PC-9 (cell line): ENCODE data around the gene SAMD5. TPM values are rescaled to one million over a fixed set of nuclear protein-coding genes. Genes with fewer than 3 reads are reported as not detected.

Experiments
- BruUV-seq: library from RNA; stranded (reverse); fragments of 400-500 nt; replicated peaks from 2 replicates; lab custom pipeline; 2021; lab: Mats Ljungman, UMichigan
- CTCF ChIA-PET: fragments of 300-600 bp; sonication (Branson Sonifier 250); formaldehyde crosslinking; loops from one replicate; lab custom pipeline; 2022; ENCODE audit warnings: antibody characterized with exemption; lab: Charles Lee
- POLR2A ChIA-PET: fragments of 300-600 bp; sonication (Branson Sonifier 250); formaldehyde crosslinking; loops from one replicate; lab custom pipeline; 2022; ENCODE audit warnings: antibody characterized with exemption; ENCODE audit not compliant: unreplicated experiment; lab: Charles Lee
- DNase-seq, 2 experiments: peaks; one replicate each; pipeline versions ENCODE4 v3.0.0 to v3.0.0-alpha.2; 2015 to 2022; ENCODE audit warnings: mixed read lengths in 1 of 2
- H2AFZ ChIP-seq: fragments of 200-600 bp; sonication (generic); 2 replicates; pipeline ENCODE4 v1.8.1; 2017; ENCODE audit warnings: antibody characterized with exemption
- H3F3A ChIP-seq: fragments of 200-600 bp; sonication (generic); 2 replicates; pipeline ENCODE4 v1.8.1; 2017; ENCODE audit warnings: antibody characterized with exemption, mild to moderate bottlenecking, low read depth; ENCODE audit not compliant: insufficient read depth
- H3K27ac ChIP-seq: fragments of 200-600 bp; sonication (generic); 2 replicates; pipeline ENCODE4 v1.6.1; 2016; ENCODE audit warnings: mixed run types
- H3K27me3 ChIP-seq: fragments of 200-600 bp; sonication (generic); 2 replicates; pipeline ENCODE4 v1.6.1; 2016; ENCODE audit warnings: low read depth, mixed run types; ENCODE audit not compliant: insufficient read depth
- H3K36me3 ChIP-seq: fragments of 200-600 bp; sonication (generic); 2 replicates; pipeline ENCODE4 v1.6.1; 2016; ENCODE audit warnings: low read depth, mixed run types
- H3K4me1 ChIP-seq: fragments of 200-600 bp; sonication (generic); replicated peaks from 2 replicates; pipeline ENCODE4 v1.6.1; 2016; ENCODE audit warnings: mixed run types; ENCODE audit not compliant: insufficient read depth
- H3K4me2 ChIP-seq: fragments of 200-600 bp; sonication (generic); 2 replicates; pipeline ENCODE4 v1.6.1; 2017; ENCODE audit warnings: mixed run types
- H3K4me3 ChIP-seq: fragments of 200-600 bp; sonication (generic); 2 replicates; pipeline ENCODE4 v1.6.1; 2016; ENCODE audit warnings: mixed run types
- H3K79me2 ChIP-seq: fragments of 200-600 bp; sonication (generic); 2 replicates; pipeline ENCODE4 v1.6.1; 2017; ENCODE audit warnings: low read depth, mixed run types
- H3K9me2 ChIP-seq: fragments of 200-600 bp; sonication (generic); 2 replicates; pipeline ENCODE4 v1.8.1; 2017; ENCODE audit warnings: mild to moderate bottlenecking; ENCODE audit not compliant: insufficient read depth
- H3K9me3 ChIP-seq: fragments of 200-600 bp; sonication (generic); 2 replicates; pipeline ENCODE4 v1.8.1; 2016; ENCODE audit warnings: low read depth; ENCODE audit not compliant: insufficient read depth
- H4K20me1 ChIP-seq: fragments of 200-600 bp; sonication (generic); 2 replicates; pipeline ENCODE4 v1.8.1; 2017; ENCODE audit not compliant: insufficient read depth
- CTCF ChIP-seq: fragments of 200-600 bp; sonication (generic); conservative IDR thresholded peaks from 2 replicates; pipeline ENCODE4 v1.6.1; 2017; ENCODE audit warnings: mixed run types, antibody characterized with exemption, mild to moderate bottlenecking, moderate library complexity
- EZH2 ChIP-seq: fragments of 200-600 bp; sonication (generic); IDR thresholded peaks from 2 replicates; pipeline ENCODE4 v1.8.0; 2017; ENCODE audit warnings: antibody characterized with exemption, low read depth
- intact Hi-C: fragments of 100-400 bp; cut with micrococcal nuclease; formaldehyde crosslinking; loops from one replicate; pipeline ENCODE4 v1.10.0; 2022; ENCODE audit not compliant: unreplicated experiment
- total RNA-seq: library from RNA; stranded (reverse); gene quantifications from 2 replicates; pipeline ENCODE4 v1.2.3, GENCODE V29; 2021

SAMD5 gene
- total RNA-seq, 1 experiment from 2014 or later = 1.2 TPM

- Histone ChIP-seq H4K20me1 (no peaks in the 10 kb centered on the region), H3K4me3 (no peak overlapping the region), H2AFZ (no peak overlapping the region), H3K4me2 (no peak overlapping the region), H3F3A (no peaks in the 10 kb centered on the region), H3K4me1 (no peaks in the 10 kb centered on the region), H3K9me3 (no peaks in the 10 kb centered on the region), H3K79me2 (no peaks in the 10 kb centered on the region), H3K36me3 (no peaks in the 10 kb centered on the region), H3K27ac (no peak overlapping the region), H3K27me3 (no peaks in the 10 kb centered on the region), H3K9me2 (no peaks in the 10 kb centered on the region)
- intact Hi-C loops = no loop called here
- ChIA-PET POLR2A (no interaction called here), CTCF (no interaction called here)
- DNase-seq = no peak
- no peak for TF ChIP-seq EZH2
- no peak for TF ChIP-seq CTCF
- no TSS peak for BruUV-seq
Observed at GRCh38 chr6:147479857-147480256, 28.6 kb upstream of the SAMD5 start.

- no peak overlapping the region for H2AFZ ChIP-seq
- intact Hi-C loops = no loop called here
- H4K20me1 ChIP-seq = no peaks in the 10 kb centered on the region
- no peaks in the 10 kb centered on the region for H3F3A ChIP-seq
- no peak for TF ChIP-seq CTCF
- no peak for TF ChIP-seq EZH2
- H3K79me2 ChIP-seq = no peaks in the 10 kb centered on the region
- H3K9me3 ChIP-seq = no peaks in the 10 kb centered on the region
- DNase-seq = no peak
- H3K27ac ChIP-seq = no peak overlapping the region
- no peak overlapping the region for H3K4me2 ChIP-seq
- H3K4me3 ChIP-seq = no peak overlapping the region
- no peaks in the 10 kb centered on the region for H3K27me3 ChIP-seq
- ChIA-PET POLR2A (no interaction called here), CTCF (no interaction called here)
- H3K36me3 ChIP-seq = no peaks in the 10 kb centered on the region
- H3K4me1 ChIP-seq = no peaks in the 10 kb centered on the region
- BruUV-seq = no TSS peak
- no peaks in the 10 kb centered on the region for H3K9me2 ChIP-seq
Observed at GRCh38 chr6:147486683-147487082, 21.8 kb upstream of the SAMD5 start.

DNA sequence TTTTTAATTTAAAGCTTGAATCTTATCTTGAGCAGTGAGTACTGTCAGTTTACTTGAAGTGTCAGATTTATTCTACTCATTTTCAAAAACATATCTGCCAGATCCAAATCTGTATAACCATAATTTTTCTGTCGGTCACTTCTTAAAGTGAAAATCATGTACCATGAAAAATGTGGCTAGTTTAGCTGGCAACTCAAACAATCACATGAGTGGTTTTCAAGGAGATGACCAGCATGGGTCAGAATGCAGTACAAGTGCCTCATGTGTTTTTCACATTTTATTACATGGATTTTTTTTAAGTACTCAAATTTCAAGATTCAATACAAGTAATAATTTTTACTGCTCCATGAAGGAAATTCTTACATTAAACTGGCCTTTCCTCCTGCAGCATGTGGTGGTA, 11.0 kb upstream of the SAMD5 start:
- TF ChIP-seq CTCF = no peak
- no peak for TF ChIP-seq EZH2
- no peaks in the 10 kb centered on the region for H3K79me2 ChIP-seq
- H3K27me3 ChIP-seq = no peaks in the 10 kb centered on the region
- no peaks in the 10 kb centered on the region for H3K4me1 ChIP-seq
- DNase-seq = no peak
- no peaks in the 10 kb centered on the region for H3K36me3 ChIP-seq
- no peaks in the 10 kb centered on the region for H3K9me2 ChIP-seq
- no peaks in the 10 kb centered on the region for H3K9me3 ChIP-seq
- H3K4me2 ChIP-seq = no peak overlapping the region
- CTCF ChIA-PET = no interaction called here
- no TSS peak for BruUV-seq
- POLR2A ChIA-PET = no interaction called here
- no peak overlapping the region for H3K4me3 ChIP-seq
- intact Hi-C loops = no loop called here
- H3K27ac ChIP-seq = no peak overlapping the region
- no peak overlapping the region for H2AFZ ChIP-seq
- no peaks in the 10 kb centered on the region for H3F3A ChIP-seq
- H4K20me1 ChIP-seq = no peaks in the 10 kb centered on the region
